Thymus (tissue), 11 donors: ENCODE results near the gene HNRNPAB. TPM values are rescaled to one million over a fixed set of nuclear protein-coding genes. Genes with fewer than 3 reads are reported as not detected.
"Not testable (repeated sequence)": the region's sequence is repeated elsewhere in the genome, so short reads cannot be mapped to it uniquely, and the experiment has no call there.

ENCODE experiments used
- DNase-seq, 9 donors: peaks; one replicate each; pipeline ENCODE4 v3.0.0-alpha.2; 2013; ENCODE audit warnings: low spot score in 9 of 9, low read depth in 6 of 9, missing footprints in 1 of 9
- H3K27ac ChIP-seq, 2 donors: one replicate each; pipeline ENCODE4 v1.5.1; 2013; ENCODE audit warnings: control low read depth in 1 of 2, low read depth in 1 of 2, low read length in 1 of 2, mild to moderate bottlenecking in 1 of 2, moderate library complexity in 1 of 2
- H3K27me3 ChIP-seq, 2 donors: one replicate each; pipeline ENCODE4 v1.5.1; 2013; ENCODE audit warnings: low read length in 1 of 2; ENCODE audit not compliant: control insufficient read depth in 2 of 2, insufficient read depth in 1 of 2
- H3K36me3 ChIP-seq, 2 donors: one replicate each; pipeline ENCODE4 v1.5.1; 2013; ENCODE audit warnings: low read length in 1 of 2, mild to moderate bottlenecking in 1 of 2, moderate library complexity in 1 of 2; ENCODE audit not compliant: control insufficient read depth in 2 of 2, insufficient read depth in 2 of 2
- H3K4me1 ChIP-seq, 2 donors: one replicate each; pipeline ENCODE4 v1.5.1; 2013; ENCODE audit warnings: low read length in 2 of 2; ENCODE audit not compliant: control insufficient read depth in 2 of 2, insufficient read depth in 2 of 2
- H3K4me3 ChIP-seq, 2 donors: one replicate each; pipeline ENCODE4 v1.5.1; 2013; ENCODE audit warnings: low read length in 2 of 2, control low read depth in 1 of 2, mild to moderate bottlenecking in 1 of 2
- H3K9me3 ChIP-seq, 2 donors: one replicate each; pipeline ENCODE4 v1.5.1; 2013; ENCODE audit warnings: low read length in 1 of 2, mild to moderate bottlenecking in 1 of 2; ENCODE audit not compliant: control insufficient read depth in 2 of 2, insufficient read depth in 1 of 2
- WGBS: extraction: QIAGEN DNeasy Blood & Tissue Kit; methylation state at CpG from one replicate; pipeline ENCODE4 v1.1.7; 2013; 5-methylcytosine and 5-hydroxymethylcytosine counted together
- polyA plus RNA-seq: library from polyadenylated mRNA; stranded (reverse); fragments of 200-250 nt; gene quantifications from one replicate; pipeline ENCODE4 v1.2.3, GENCODE V29; 2013
- total RNA-seq: library from RNA; stranded (reverse); fragments of 120-200 nt; gene quantifications from one replicate; pipeline ENCODE4 v1.2.4, GENCODE V29; 2013
- donor health status: healthy.

Gene HNRNPAB
- total and polyA plus RNA-seq, 2 donors: 86.1 to 146 TPM

- no peak overlapping the region for H3K27ac ChIP-seq
- no peak overlapping the region for H3K4me3 ChIP-seq
- 95% methylated on average over 2 of the region's 2 CpGs for whole genome bisulfite sequencing
- H3K4me1 ChIP-seq: peaks cover 2 to 16% of the 10 kb centered on the region in 2 donors
- H3K36me3 ChIP-seq: no peaks in the 10 kb centered on the region
- peaks cover 0 to 2% of the 10 kb centered on the region in 2 donors for H3K27me3 ChIP-seq
- no peaks in the 10 kb centered on the region for H3K9me3 ChIP-seq
- no peak for DNase-seq
Observed at GRCh38 chr5:178192244-178192643, 12.1 kb upstream of the HNRNPAB start.

- Histone ChIP-seq H3K27me3 (peaks cover 0 to 2% of the 10 kb centered on the region in 2 donors), H3K9me3 (no peaks in the 10 kb centered on the region), H3K4me1 (peaks cover 2 to 16% of the 10 kb centered on the region in 2 donors), H3K4me3 (no peak overlapping the region), H3K27ac (no peak overlapping the region), H3K36me3 (no peaks in the 10 kb centered on the region)
- no peak for DNase-seq
- 97% methylated on average over 7 of the region's 7 CpGs for WGBS
Observed at GRCh38 chr5:178192787-178193186, 11.5 kb upstream of the HNRNPAB start.

GRCh38 chr5:178193251-178193809 is 11.0 kb upstream of the HNRNPAB start:
- peak in 1 of 9 donors; percentile 36 for DNase-seq
- H3K36me3 ChIP-seq: no peaks in the 10 kb centered on the region
- 44% methylated on average over 8 of the region's 8 CpGs for WGBS
- H3K4me3 ChIP-seq: no peak overlapping the region
- H3K9me3 ChIP-seq: no peaks in the 10 kb centered on the region
- no peak overlapping the region for H3K27ac ChIP-seq
- peaks cover 2 to 16% of the 10 kb centered on the region in 2 donors for H3K4me1 ChIP-seq
- H3K27me3 ChIP-seq: peaks cover 0 to 2% of the 10 kb centered on the region in 2 donors

DNA sequence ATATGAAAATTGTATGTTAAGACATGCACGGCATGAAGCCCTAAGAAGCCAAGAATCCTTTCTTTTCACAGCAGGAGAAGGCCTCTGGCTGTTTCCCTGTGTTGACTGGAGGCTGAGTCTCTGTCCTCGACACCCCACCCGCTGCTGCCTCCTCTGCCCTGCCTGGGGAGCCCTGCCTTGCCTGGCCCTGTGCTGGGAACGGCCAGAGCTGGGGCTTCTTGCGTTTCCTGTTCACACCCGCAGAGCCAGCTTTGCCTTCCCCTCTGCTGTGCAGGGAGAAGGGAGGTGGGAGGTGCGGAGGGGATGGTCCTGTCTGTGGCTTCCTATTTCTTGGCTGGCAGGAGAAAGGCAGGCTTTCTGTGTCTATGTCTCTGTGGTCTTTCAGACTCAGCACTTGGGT is 10.3 kb upstream of the HNRNPAB start:
- H3K4me1 ChIP-seq: peaks cover 2 to 16% of the 10 kb centered on the region in 2 donors
- no peak overlapping the region for H3K4me3 ChIP-seq
- peak in 1 of 9 donors; percentile 29 for DNase-seq
- H3K9me3 ChIP-seq: no peaks in the 10 kb centered on the region
- H3K27me3 ChIP-seq: peaks cover 0 to 2% of the 10 kb centered on the region in 2 donors
- 11% methylated on average over 7 of the region's 7 CpGs for WGBS
- H3K36me3 ChIP-seq: no peaks in the 10 kb centered on the region
- no peak overlapping the region for H3K27ac ChIP-seq

DNA sequence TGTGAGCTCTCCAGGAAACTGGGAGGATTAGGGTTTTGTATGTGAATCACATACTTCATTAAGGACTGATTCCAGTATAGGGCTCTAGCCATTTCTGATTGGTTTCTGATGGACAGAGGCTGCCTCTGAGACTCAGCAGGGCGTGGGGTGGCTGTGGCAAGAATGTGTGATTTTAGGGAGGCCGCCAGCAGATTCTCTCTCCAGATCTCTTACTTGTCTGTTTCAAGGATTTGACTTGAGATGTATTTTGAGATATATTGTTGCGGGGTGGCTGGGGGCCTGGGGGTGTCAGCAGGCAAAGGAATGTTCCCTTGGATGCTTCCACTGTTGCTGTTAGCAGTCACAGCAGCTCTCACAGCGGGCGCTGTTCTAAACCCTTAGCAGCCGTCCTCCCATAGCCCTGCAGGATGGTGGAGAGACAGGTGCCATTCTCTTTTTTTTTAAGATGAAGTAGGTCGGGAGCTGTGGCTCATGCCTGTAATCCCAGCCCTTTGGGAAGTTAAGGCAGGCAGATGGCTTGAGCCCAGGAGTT is 8.0 kb upstream of the HNRNPAB start:
- peaks cover 0 to 2% of the 10 kb centered on the region in 2 donors for H3K27me3 ChIP-seq
- no peak overlapping the region for H3K27ac ChIP-seq
- peaks cover 2 to 16% of the 10 kb centered on the region in 2 donors for H3K4me1 ChIP-seq
- no peak for DNase-seq
- no peak overlapping the region for H3K4me3 ChIP-seq
- no peaks in the 10 kb centered on the region for H3K36me3 ChIP-seq
- H3K9me3 ChIP-seq: no peaks in the 10 kb centered on the region
- whole genome bisulfite sequencing: 94% methylated on average over 7 of the region's 7 CpGs

- Histone ChIP-seq H3K27ac (no peak overlapping the region), H3K4me1 (peaks cover 2 to 16% of the 10 kb centered on the region in 2 donors), H3K9me3 (no peaks in the 10 kb centered on the region), H3K36me3 (no peaks in the 10 kb centered on the region), H3K4me3 (no peak overlapping the region), H3K27me3 (peaks cover 0 to 2% of the 10 kb centered on the region in 2 donors)
- 95% methylated on average over 8 of the region's 8 CpGs for WGBS
- no peak for DNase-seq
Observed at GRCh38 chr5:178196986-178197385, 7.3 kb upstream of the HNRNPAB start.

- H3K4me1 ChIP-seq: peaks cover 0 to 16% of the 10 kb centered on the region in 2 donors
- WGBS: 79% methylated on average over 11 of the region's 11 CpGs
- H3K4me3 ChIP-seq, H3K36me3 ChIP-seq, H3K27ac ChIP-seq, H3K9me3 ChIP-seq, H3K27me3 ChIP-seq, DNase-seq: not testable (repeated sequence)
Observed at GRCh38 chr5:178198151-178198550, 6.2 kb upstream of the HNRNPAB start.

GRCh38 chr5:178198706-178199105 is 5.6 kb upstream of the HNRNPAB start:
- Histone ChIP-seq H3K4me3 (no peak overlapping the region), H3K27ac (no peak overlapping the region), H3K27me3 (peaks cover 0 to 2% of the 10 kb centered on the region in 2 donors), H3K36me3 (no peaks in the 10 kb centered on the region), H3K4me1 (peaks cover 0 to 11% of the 10 kb centered on the region in 2 donors), H3K9me3 (no peaks in the 10 kb centered on the region)
- whole genome bisulfite sequencing: 88% methylated on average over 11 of the region's 11 CpGs
- no peak for DNase-seq

DNA sequence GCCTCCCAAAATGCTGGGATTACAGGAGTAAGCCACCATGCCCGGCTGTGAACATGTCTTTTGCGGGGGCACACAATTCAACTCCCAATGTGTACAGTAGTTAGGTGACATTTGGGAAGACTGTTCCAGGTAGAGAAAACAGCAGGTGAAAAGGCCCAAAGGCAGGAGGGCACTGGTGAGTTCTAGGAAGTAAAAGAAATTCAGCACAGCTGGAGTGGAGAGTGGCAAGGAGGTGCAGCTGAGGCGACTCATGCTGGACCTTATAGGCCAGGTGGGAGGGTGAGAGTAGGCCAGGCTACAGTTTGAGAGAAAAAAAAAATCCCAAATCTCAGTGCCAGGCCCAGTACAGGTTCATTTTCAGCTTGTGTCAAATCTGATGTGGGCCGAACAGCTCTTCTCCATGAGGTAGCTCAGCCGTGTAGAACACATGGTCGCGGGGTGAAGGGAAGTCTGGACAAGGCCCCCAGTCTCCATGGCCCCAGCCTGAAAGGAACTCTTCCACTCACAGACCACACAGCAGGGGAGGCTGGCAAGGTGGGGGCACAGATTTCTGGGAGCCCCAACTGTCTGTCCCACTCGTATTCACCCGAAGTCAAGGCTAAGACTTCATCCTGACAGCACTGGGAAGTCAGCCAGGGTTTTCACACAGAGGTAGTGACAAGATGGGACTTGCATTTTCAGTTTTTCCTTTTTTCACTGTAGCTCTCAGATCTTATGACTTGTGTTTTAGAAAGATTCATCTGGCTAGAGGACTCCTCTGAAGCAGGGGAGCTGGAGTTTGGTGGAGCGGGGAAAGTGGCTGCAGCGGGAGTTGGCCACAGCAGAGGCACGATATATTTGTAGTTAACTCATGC is 4.5 kb upstream of the HNRNPAB start:
- Histone ChIP-seq H3K9me3 (no peaks in the 10 kb centered on the region), H3K36me3 (no peaks in the 10 kb centered on the region), H3K27me3 (no peaks in the 10 kb centered on the region), H3K4me3 (no peak overlapping the region), H3K4me1 (peaks cover 0 to 4% of the 10 kb centered on the region in 2 donors), H3K27ac (no peak overlapping the region)
- 90% methylated on average over 12 of the region's 12 CpGs for WGBS
- no peak for DNase-seq
